GM12878 (cell line): Measurements from ENCODE around the gene HOXA1. TPM values are rescaled to one million over a fixed set of nuclear protein-coding genes. Genes with fewer than 3 reads are reported as not detected.

Experiments used
- ATAC-seq: fragments of 200-7000 bp; cut with Tn5 transposase; 3 replicates; pipeline ENCODE4 v1.9.1; 2020; ENCODE audit warnings: mild to moderate bottlenecking, moderate library complexity
- BruUV-seq: library from RNA; stranded (reverse); fragments of 400-500 nt; replicated peaks from 2 replicates; lab custom pipeline; 2021; lab: Mats Ljungman, UMichigan
- CTCF ChIA-PET: fragments of 300-600 bp; sonication (Branson Sonifier 250); formaldehyde crosslinking; extraction: SDS; loops from one replicate; lab custom pipeline; 2021; ENCODE audit warnings: inconsistent platforms; lab: Yijun Ruan, JAX
- POLR2A ChIA-PET: fragments of 350-600 bp; formaldehyde crosslinking; extraction: SDS; loops from one replicate; lab custom pipeline; 2021; ENCODE audit warnings: inconsistent platforms; lab: Charles Lee
- RAD21 ChIA-PET: fragments of 300-600 bp; sonication (Branson Sonifier 250); formaldehyde crosslinking; loops from one replicate; lab custom pipeline; 2023; ENCODE audit warnings: antibody characterized with exemption; ENCODE audit not compliant: unreplicated experiment; lab: Charles Lee
- SMC1A ChIA-PET: fragments of 300-600 bp; sonication (Branson Sonifier 250); formaldehyde crosslinking; loops from one replicate; lab custom pipeline; 2023; ENCODE audit not compliant: unreplicated experiment, uncharacterized antibody; lab: Charles Lee
- DNase-seq: peaks from one replicate; pipeline ENCODE4 v3.0.0-alpha.2; 2011; ENCODE audit warnings: low read depth, low spot score
- FAIRE-seq: peaks from 3 replicates; lab custom pipeline; 2011; peaks lifted over from hg19 to GRCh38; lab: Jason Lieb, UNC
- H2AFZ ChIP-seq: 2 replicates; pipeline ENCODE4 v1.6.0; 2011; ENCODE audit warnings: low read depth, low read length, control low read depth; ENCODE audit not compliant: control insufficient read depth
- H3K27ac ChIP-seq: 2 replicates; pipeline ENCODE4 v1.5.1; 2011; ENCODE audit warnings: control low read depth; ENCODE audit not compliant: control insufficient read depth, insufficient read depth
- H3K27me3 ChIP-seq, 2 experiments: replicated peaks in 1 of 2; 2 replicates each; pipeline versions ENCODE4 v1.6.0 to v1.6.1; 2011; ENCODE audit warnings: low read length in 1 of 2; ENCODE audit not compliant: control insufficient read depth in 2 of 2, insufficient read depth in 2 of 2
- H3K36me3 ChIP-seq, 2 experiments: 2 replicates each; pipeline ENCODE4 v1.5.1; 2011; ENCODE audit warnings: low read length in 1 of 2; ENCODE audit not compliant: control insufficient read depth in 2 of 2, insufficient read depth in 2 of 2
- H3K4me1 ChIP-seq: 2 replicates; pipeline ENCODE4 v1.6.1; 2011; ENCODE audit warnings: mild to moderate bottlenecking, low read length, moderate library complexity, mixed read lengths; ENCODE audit not compliant: control insufficient read depth, insufficient read depth
- H3K4me2 ChIP-seq: 2 replicates; pipeline ENCODE4 v1.6.0; 2011; ENCODE audit warnings: control low read depth; ENCODE audit not compliant: control insufficient read depth, insufficient read depth
- H3K4me3 ChIP-seq: fragments of 200-600 bp; sonication (generic); 2 replicates; pipeline ENCODE4 v1.5.1; 2016
- H3K79me2 ChIP-seq: 2 replicates; pipeline ENCODE4 v1.6.0; 2011; ENCODE audit warnings: low read length; ENCODE audit not compliant: control insufficient read depth, insufficient read depth
- H3K9ac ChIP-seq: 2 replicates; pipeline ENCODE4 v1.8.0; 2011; ENCODE audit warnings: low read length, control low read depth, mixed read lengths; ENCODE audit not compliant: control insufficient read depth, insufficient read depth
- H3K9me3 ChIP-seq: replicated peaks from 3 replicates; pipeline ENCODE4 v1.5.1; 2011; ENCODE audit warnings: mild to moderate bottlenecking, low read length; ENCODE audit not compliant: control insufficient read depth, insufficient read depth
- H4K20me1 ChIP-seq: 2 replicates; pipeline ENCODE4 v1.6.0; 2011; ENCODE audit not compliant: control insufficient read depth, insufficient read depth
- GABPA ChIP-seq: IDR thresholded peaks from 2 replicates; pipeline ENCODE4 v1.6.1; 2014; ENCODE audit warnings: antibody characterized with exemption, low read depth, mild to moderate bottlenecking, inconsistent platforms
- JUNB ChIP-seq: IDR thresholded peaks from 2 replicates; pipeline ENCODE4 v1.6.1; 2016; ENCODE audit warnings: antibody characterized with exemption, mild to moderate bottlenecking
- LARP7 ChIP-seq: fragments of 450-650 bp; IDR thresholded peaks from 2 replicates; pipeline ENCODE4 v1.6.1; 2017; ENCODE audit warnings: mild to moderate bottlenecking
- NBN ChIP-seq: fragments of 450-650 bp; IDR thresholded peaks from 2 replicates; pipeline ENCODE4 v1.6.1; 2016
- POLR2A ChIP-seq: IDR thresholded peaks from 2 replicates; pipeline ENCODE4 v1.6.1; 2011; ENCODE audit warnings: low read depth, mild to moderate bottlenecking, low read length
- RAD21 ChIP-seq: IDR thresholded peaks from 2 replicates; pipeline ENCODE4 v1.6.1; 2011; ENCODE audit warnings: mild to moderate bottlenecking, low read depth, low read length, moderate library complexity; ENCODE audit not compliant: insufficient read depth
- RBBP5 ChIP-seq: fragments of 200-600 bp; sonication (generic); conservative IDR thresholded peaks from 2 replicates; pipeline ENCODE4 v1.6.1; 2016
- SREBF2 ChIP-seq: IDR thresholded peaks from 2 replicates; pipeline ENCODE4 v1.6.1; 2012; ENCODE audit warnings: mild to moderate bottlenecking, low read length
- SRF ChIP-seq, 2 experiments: IDR thresholded peaks; 2 replicates each; pipeline ENCODE4 v1.6.1; 2011; ENCODE audit warnings: low read depth in 2 of 2, low read length in 2 of 2, mild to moderate bottlenecking in 1 of 2, moderate library complexity in 1 of 2
- ZNF207 ChIP-seq: fragments of 450-650 bp; IDR thresholded peaks from 2 replicates; pipeline ENCODE4 v1.6.1; 2014; ENCODE audit warnings: antibody characterized with exemption, mild to moderate bottlenecking, borderline replicate concordance
- WGBS: methylation state at CpG from one replicate; pipeline ENCODE4 v1.1.6; 2016; ENCODE audit warnings: low lambda C conversion rate; ENCODE audit not compliant: insufficient replicate concordance, insufficient coverage; ENCODE audit errors: missing lambda C conversion rate; 5-methylcytosine and 5-hydroxymethylcytosine counted together
- in situ Hi-C: fragments of 300-500 bp; cut with MboI; formaldehyde crosslinking; loops from 9 replicates; pipeline ENCODE4 v1.14.3; 2018; ENCODE audit warnings: mixed read lengths
- intact Hi-C: fragments of 100-400 bp; cut with micrococcal nuclease; formaldehyde crosslinking; loops from one replicate; pipeline ENCODE4 v1.14.2; 2022; ENCODE audit not compliant: unreplicated experiment
- polyA plus RNA-seq, 11 experiments: library from polyadenylated mRNA; depleted of rRNA in 4 of 11; unstranded in 6 of 11; stranded (reverse) in 5 of 11; fragments of >200 nt; fragmentation: Nextera tagmentation in 4 of 11; fragmentation: Illumina TruSeq in 1 of 11; extraction: Ambion mirVana in 4 of 11; extraction: Trizol in 1 of 11; gene quantifications; 1 replicate in 1 of 11; 2 replicates in 10 of 11; pipeline versions ENCODE4 v1.2.1 to v1.2.3, GENCODE V29; 2011 to 2016; ENCODE audit warnings: inconsistent platforms in 2 of 11, missing spikeins in 2 of 11, low read depth in 1 of 11
- total RNA-seq, 4 experiments: library from RNA; depleted of rRNA in 3 of 4; stranded (reverse); fragments of >200 nt in 3 of 4; fragmentation: Illumina TruSeq in 1 of 4; extraction: Trizol in 1 of 4; gene quantifications; 2 replicates each; pipeline versions ENCODE4 v1.2.1 to v1.2.3, GENCODE V29; 2013 to 2021
- TF ChIP-seq, protein P1 (sequence below): fragments of 450-650 bp; IDR thresholded peaks from 2 replicates; pipeline ENCODE4 v1.6.1; 2016; ENCODE audit warnings: mild to moderate bottlenecking, moderate library complexity, borderline replicate concordance
- TF ChIP-seq, protein P2 (sequence below): fragments of 150-350 bp; IDR thresholded peaks from 2 replicates; pipeline ENCODE4 v1.6.1; 2014; ENCODE audit warnings: mild to moderate bottlenecking, low read depth, low read length
- TF ChIP-seq, protein P3 (sequence below): fragments of 450-650 bp; IDR thresholded peaks from 2 replicates; pipeline ENCODE4 v1.6.1; 2017; ENCODE audit warnings: mild to moderate bottlenecking, moderate library complexity
- TF ChIP-seq, protein P4 (sequence below): IDR thresholded peaks from 2 replicates; pipeline ENCODE4 v1.6.1; 2012; ENCODE audit warnings: low read depth, low read length, improper control_type of control experiment

HOXA1 gene
- total and polyA plus RNA-seq, 10 of the 15 experiments (the other 5 are each of a cell fraction or from before 2014, with no cell fraction given): 0.06 to 1.7 (median 0.18) TPM; not detected in 3

DNA sequence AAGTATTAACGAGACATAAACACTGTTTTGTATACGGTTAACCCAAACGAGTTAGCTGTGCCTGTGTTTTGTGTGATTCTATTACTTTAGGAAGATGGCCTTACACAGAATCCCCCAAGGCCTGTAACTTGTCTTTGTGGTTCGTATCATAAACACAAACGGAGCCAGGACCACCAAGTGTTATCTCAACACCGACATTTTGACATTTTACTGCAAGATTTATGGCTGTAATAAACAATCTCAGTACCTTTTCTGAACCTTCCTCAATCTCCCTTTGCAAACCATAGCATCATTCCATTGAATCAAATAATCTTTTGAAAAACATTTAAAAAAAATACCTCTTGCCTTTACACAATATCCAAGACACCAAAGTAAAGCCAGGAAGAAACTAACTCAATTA is 37.2 kb upstream of the HOXA1 start (continued):
- TF ChIP-seq, protein P1, sequence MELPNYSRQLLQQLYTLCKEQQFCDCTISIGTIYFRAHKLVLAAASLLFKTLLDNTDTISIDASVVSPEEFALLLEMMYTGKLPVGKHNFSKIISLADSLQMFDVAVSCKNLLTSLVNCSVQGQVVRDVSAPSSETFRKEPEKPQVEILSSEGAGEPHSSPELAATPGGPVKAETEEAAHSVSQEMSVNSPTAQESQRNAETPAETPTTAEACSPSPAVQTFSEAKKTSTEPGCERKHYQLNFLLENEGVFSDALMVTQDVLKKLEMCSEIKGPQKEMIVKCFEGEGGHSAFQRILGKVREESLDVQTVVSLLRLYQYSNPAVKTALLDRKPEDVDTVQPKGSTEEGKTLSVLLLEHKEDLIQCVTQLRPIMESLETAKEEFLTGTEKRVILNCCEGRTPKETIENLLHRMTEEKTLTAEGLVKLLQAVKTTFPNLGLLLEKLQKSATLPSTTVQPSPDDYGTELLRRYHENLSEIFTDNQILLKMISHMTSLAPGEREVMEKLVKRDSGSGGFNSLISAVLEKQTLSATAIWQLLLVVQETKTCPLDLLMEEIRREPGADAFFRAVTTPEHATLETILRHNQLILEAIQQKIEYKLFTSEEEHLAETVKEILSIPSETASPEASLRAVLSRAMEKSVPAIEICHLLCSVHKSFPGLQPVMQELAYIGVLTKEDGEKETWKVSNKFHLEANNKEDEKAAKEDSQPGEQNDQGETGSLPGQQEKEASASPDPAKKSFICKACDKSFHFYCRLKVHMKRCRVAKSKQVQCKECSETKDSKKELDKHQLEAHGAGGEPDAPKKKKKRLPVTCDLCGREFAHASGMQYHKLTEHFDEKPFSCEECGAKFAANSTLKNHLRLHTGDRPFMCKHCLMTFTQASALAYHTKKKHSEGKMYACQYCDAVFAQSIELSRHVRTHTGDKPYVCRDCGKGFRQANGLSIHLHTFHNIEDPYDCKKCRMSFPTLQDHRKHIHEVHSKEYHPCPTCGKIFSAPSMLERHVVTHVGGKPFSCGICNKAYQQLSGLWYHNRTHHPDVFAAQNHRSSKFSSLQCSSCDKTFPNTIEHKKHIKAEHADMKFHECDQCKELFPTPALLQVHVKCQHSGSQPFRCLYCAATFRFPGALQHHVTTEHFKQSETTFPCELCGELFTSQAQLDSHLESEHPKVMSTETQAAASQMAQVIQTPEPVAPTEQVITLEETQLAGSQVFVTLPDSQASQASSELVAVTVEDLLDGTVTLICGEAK: no peak
- TF ChIP-seq, protein P2, sequence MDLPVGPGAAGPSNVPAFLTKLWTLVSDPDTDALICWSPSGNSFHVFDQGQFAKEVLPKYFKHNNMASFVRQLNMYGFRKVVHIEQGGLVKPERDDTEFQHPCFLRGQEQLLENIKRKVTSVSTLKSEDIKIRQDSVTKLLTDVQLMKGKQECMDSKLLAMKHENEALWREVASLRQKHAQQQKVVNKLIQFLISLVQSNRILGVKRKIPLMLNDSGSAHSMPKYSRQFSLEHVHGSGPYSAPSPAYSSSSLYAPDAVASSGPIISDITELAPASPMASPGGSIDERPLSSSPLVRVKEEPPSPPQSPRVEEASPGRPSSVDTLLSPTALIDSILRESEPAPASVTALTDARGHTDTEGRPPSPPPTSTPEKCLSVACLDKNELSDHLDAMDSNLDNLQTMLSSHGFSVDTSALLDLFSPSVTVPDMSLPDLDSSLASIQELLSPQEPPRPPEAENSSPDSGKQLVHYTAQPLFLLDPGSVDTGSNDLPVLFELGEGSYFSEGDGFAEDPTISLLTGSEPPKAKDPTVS: no peak
- TF ChIP-seq GABPA (no peak), RAD21 (no peak)

DNA sequence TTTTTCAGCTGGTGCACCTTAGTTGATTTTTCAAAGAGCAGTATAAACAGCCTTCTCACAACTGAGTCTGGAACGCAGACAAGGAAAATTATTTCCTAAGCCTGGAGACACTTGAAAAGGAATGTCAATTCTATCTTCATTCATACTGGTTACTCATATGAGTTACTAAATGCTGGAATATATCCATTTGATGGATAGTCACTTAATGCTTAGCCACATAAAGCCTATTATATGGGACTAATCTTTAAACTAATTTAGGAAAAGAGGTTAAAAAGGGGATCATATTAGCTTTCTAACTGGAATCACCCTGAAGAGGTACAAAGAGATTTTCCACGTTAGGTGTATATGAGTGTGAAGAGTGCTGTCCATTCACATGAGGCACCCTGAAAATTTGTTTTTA is 36.4 kb upstream of the HOXA1 start:
- ChIA-PET SMC1A (interaction anchor here (1.1 to 2.1 kb wide), 3 partner anchors 10 to 51 kb away, joined by 3 to 5 read pairs (median 3); no protein-coding TSS in a partner anchor), RAD21 (no interaction called here), CTCF (no interaction called here), POLR2A (no interaction called here)
- Histone ChIP-seq H3K36me3 (no peaks in the 10 kb centered on the region), H3K79me2 (no peaks in the 10 kb centered on the region), H3K9me3 (no peaks in the 10 kb centered on the region; the same call in 2 of the 3 replicates), H3K9ac (no peak overlapping the region), H3K4me1 (no peaks in the 10 kb centered on the region; the same call in 1 of the 2 replicates), H3K27ac (no peak overlapping the region), H2AFZ (no peak overlapping the region), H3K27me3 (peaks cover 2 to 5% of the 10 kb centered on the region in 2 experiments; a peak in 3 of 4 replicates), H4K20me1 (no peaks in the 10 kb centered on the region), H3K4me3 (no peak overlapping the region), H3K4me2 (no peak overlapping the region)
- no peak for FAIRE-seq
- ATAC-seq: no peak
- WGBS: 65% methylated on average over 2 of the region's 2 CpGs
- BruUV-seq: no TSS peak
- in situ Hi-C loops: no loop called here
- DNase-seq: no peak
- intact Hi-C loops: no loop called here
- TF ChIP-seq RBBP5: no peak
- TF ChIP-seq, protein P3, sequence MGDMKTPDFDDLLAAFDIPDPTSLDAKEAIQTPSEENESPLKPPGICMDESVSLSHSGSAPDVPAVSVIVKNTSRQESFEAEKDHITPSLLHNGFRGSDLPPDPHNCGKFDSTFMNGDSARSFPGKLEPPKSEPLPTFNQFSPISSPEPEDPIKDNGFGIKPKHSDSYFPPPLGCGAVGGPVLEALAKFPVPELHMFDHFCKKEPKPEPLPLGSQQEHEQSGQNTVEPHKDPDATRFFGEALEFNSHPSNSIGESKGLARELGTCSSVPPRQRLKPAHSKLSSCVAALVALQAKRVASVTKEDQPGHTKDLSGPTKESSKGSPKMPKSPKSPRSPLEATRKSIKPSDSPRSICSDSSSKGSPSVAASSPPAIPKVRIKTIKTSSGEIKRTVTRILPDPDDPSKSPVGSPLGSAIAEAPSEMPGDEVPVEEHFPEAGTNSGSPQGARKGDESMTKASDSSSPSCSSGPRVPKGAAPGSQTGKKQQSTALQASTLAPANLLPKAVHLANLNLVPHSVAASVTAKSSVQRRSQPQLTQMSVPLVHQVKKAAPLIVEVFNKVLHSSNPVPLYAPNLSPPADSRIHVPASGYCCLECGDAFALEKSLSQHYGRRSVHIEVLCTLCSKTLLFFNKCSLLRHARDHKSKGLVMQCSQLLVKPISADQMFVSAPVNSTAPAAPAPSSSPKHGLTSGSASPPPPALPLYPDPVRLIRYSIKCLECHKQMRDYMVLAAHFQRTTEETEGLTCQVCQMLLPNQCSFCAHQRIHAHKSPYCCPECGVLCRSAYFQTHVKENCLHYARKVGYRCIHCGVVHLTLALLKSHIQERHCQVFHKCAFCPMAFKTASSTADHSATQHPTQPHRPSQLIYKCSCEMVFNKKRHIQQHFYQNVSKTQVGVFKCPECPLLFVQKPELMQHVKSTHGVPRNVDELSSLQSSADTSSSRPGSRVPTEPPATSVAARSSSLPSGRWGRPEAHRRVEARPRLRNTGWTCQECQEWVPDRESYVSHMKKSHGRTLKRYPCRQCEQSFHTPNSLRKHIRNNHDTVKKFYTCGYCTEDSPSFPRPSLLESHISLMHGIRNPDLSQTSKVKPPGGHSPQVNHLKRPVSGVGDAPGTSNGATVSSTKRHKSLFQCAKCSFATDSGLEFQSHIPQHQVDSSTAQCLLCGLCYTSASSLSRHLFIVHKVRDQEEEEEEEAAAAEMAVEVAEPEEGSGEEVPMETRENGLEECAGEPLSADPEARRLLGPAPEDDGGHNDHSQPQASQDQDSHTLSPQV: no peak
- TF ChIP-seq LARP7: no peak
- TF ChIP-seq SREBF2: no peak
- no peak for TF ChIP-seq POLR2A
- no peak for TF ChIP-seq ZNF207
- TF ChIP-seq SRF (IDR thresholded peaks at IDR 0.05; ENCODE audit: low read depth in 2 of 2, low read length in 2 of 2): no peak
- TF ChIP-seq JUNB: no peak
- TF ChIP-seq, protein P4, sequence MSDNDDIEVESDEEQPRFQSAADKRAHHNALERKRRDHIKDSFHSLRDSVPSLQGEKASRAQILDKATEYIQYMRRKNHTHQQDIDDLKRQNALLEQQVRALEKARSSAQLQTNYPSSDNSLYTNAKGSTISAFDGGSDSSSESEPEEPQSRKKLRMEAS: no peak
- no peak for TF ChIP-seq NBN
